GM23248 (cell line): Measurements from ENCODE around the gene HES2. TPM values are rescaled to one million over a fixed set of nuclear protein-coding genes. Genes with fewer than 3 reads are reported as not detected.
A peak's percentile ranks its signal among the peaks of the same experiment; 100 is the strongest.

Experiments
- DNase-seq: peaks from one replicate; pipeline ENCODE4 v3.0.0-alpha.2; 2015
- H2AFZ ChIP-seq: fragments of 200-600 bp; sonication (generic); 2 replicates; pipeline ENCODE4 v1.6.1; 2016; ENCODE audit warnings: antibody characterized with exemption
- H3F3A ChIP-seq: fragments of 200-600 bp; sonication (generic); 2 replicates; pipeline ENCODE4 v1.6.1; 2016; ENCODE audit warnings: mild to moderate bottlenecking, antibody characterized with exemption, mixed run types; ENCODE audit not compliant: insufficient read depth
- H3K27ac ChIP-seq: fragments of 200-600 bp; sonication (generic); 2 replicates; pipeline ENCODE4 v1.5.1; 2016; ENCODE audit warnings: mild to moderate bottlenecking
- H3K27me3 ChIP-seq: fragments of 200-600 bp; sonication (generic); replicated peaks from 2 replicates; pipeline ENCODE4 v1.6.1; 2016; ENCODE audit warnings: mild to moderate bottlenecking; ENCODE audit not compliant: insufficient read depth
- H3K36me3 ChIP-seq: fragments of 200-600 bp; sonication (generic); 2 replicates; pipeline ENCODE4 v1.6.1; 2016; ENCODE audit warnings: low read depth, mild to moderate bottlenecking
- H3K4me1 ChIP-seq: fragments of 200-600 bp; sonication (generic); 2 replicates; pipeline ENCODE4 v1.6.1; 2016; ENCODE audit warnings: mild to moderate bottlenecking; ENCODE audit not compliant: insufficient read depth
- H3K4me2 ChIP-seq: fragments of 200-600 bp; sonication (generic); one replicate; pipeline ENCODE4 v1.6.1; 2016; ENCODE audit warnings: mild to moderate bottlenecking; ENCODE audit not compliant: unreplicated experiment
- H3K4me3 ChIP-seq: fragments of 200-600 bp; sonication (generic); 2 replicates; pipeline ENCODE4 v1.5.1; 2016; ENCODE audit warnings: mild to moderate bottlenecking
- H3K79me2 ChIP-seq: fragments of 200-600 bp; sonication (generic); 2 replicates; pipeline ENCODE4 v1.6.1; 2016; ENCODE audit warnings: mild to moderate bottlenecking; ENCODE audit not compliant: insufficient read depth
- H3K9ac ChIP-seq: fragments of 200-600 bp; sonication (generic); 2 replicates; pipeline ENCODE4 v1.6.1; 2016; ENCODE audit warnings: mild to moderate bottlenecking
- H3K9me2 ChIP-seq: fragments of 200-600 bp; sonication (generic); 2 replicates; pipeline ENCODE4 v1.6.1; 2016; ENCODE audit warnings: mixed run types, mild to moderate bottlenecking, moderate library complexity; ENCODE audit not compliant: insufficient read depth
- H3K9me3 ChIP-seq: fragments of 200-600 bp; sonication (generic); one replicate; pipeline ENCODE4 v1.6.1; 2017; ENCODE audit warnings: low read depth
- H4K20me1 ChIP-seq: fragments of 200-600 bp; sonication (generic); 2 replicates; pipeline ENCODE4 v1.6.0; 2016; ENCODE audit not compliant: insufficient read depth
- EZH2 ChIP-seq: fragments of 200-600 bp; sonication (generic); IDR thresholded peaks from 2 replicates; pipeline ENCODE4 v1.6.1; 2018; ENCODE audit warnings: antibody characterized with exemption, mild to moderate bottlenecking; ENCODE audit not compliant: insufficient read depth, poor library complexity, severe bottlenecking
- EZH2phosphoT487 ChIP-seq: fragments of 200-600 bp; sonication (generic); IDR thresholded peaks from 2 replicates; pipeline ENCODE4 v1.6.1; 2018; ENCODE audit warnings: antibody characterized with exemption, moderate library complexity, mild to moderate bottlenecking, low read depth; ENCODE audit not compliant: insufficient read depth
- WGBS, 2 experiments: methylation state at CpG; one replicate each; pipeline ENCODE4 v1.1.6; 2015 to 2017; ENCODE audit warnings: low lambda C conversion rate in 2 of 2, low coverage in 1 of 2; ENCODE audit errors: missing lambda C conversion rate in 2 of 2; 5-methylcytosine and 5-hydroxymethylcytosine counted together
- in situ Hi-C: fragments of 300-500 bp; cut with MboI; formaldehyde crosslinking; loops from 2 replicates; pipeline ENCODE4 v1.15.0; 2020
- polyA plus RNA-seq: library from polyadenylated mRNA; unstranded; fragments of >200 nt; fragmentation: Nextera tagmentation; extraction: Ambion mirVana; gene quantifications from 2 replicates; pipeline ENCODE4 v1.2.1, GENCODE V29; 2016
- total RNA-seq: library from RNA; depleted of rRNA; stranded (reverse); fragments of >200 nt; shearing (Covaris generic); gene quantifications from 2 replicates; pipeline ENCODE4 v1.2.3, GENCODE V29; 2014

The HES2 gene
- total and polyA plus RNA-seq, 2 experiments from 2014 or later, result not detected

DNA sequence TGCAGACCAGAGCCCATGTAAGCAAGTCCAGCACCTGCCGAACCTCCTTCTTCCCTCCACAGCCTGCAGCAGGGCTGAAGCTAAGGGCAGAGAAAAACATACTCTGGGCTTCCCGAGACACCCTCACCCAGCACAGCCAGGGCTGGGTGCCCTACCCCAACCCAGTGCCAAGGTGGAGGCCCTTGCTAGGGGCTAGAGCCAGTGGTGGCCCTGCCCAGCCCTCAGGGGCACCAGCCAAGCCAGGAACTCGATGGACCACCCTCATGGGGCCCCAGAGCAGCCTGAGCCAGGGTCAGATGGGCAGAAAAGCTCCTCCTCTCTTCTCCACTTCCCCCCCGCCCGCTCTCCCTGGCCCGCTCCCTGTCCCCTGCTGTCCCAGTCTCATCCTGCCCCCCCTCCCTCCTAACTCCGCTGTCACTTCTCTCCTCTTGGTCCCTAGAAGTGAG is 30.3 kb upstream of the HES2 start:
- Histone ChIP-seq H3K36me3 (no peaks in the 10 kb centered on the region), H3K9me3 (no peaks in the 10 kb centered on the region), H3K9me2 (no peaks in the 10 kb centered on the region), H3K9ac (no peak overlapping the region), H3K27me3 (peaks cover 66% of the 10 kb centered on the region), H3K27ac (no peak overlapping the region), H4K20me1 (no peaks in the 10 kb centered on the region), H3K4me1 (no peaks in the 10 kb centered on the region), H3K4me2 (no peak overlapping the region), H2AFZ (no peak overlapping the region), H3K79me2 (no peaks in the 10 kb centered on the region), H3F3A (no peaks in the 10 kb centered on the region), H3K4me3 (no peak overlapping the region)
- TF ChIP-seq EZH2 (no peak), EZH2phosphoT487 (no peak)
- in situ Hi-C loops, result no loop called here
- no peak for DNase-seq
- WGBS, 2 experiments, result 20 to 33% methylated on average over 3 to 7 of the region's 7 CpGs

DNA sequence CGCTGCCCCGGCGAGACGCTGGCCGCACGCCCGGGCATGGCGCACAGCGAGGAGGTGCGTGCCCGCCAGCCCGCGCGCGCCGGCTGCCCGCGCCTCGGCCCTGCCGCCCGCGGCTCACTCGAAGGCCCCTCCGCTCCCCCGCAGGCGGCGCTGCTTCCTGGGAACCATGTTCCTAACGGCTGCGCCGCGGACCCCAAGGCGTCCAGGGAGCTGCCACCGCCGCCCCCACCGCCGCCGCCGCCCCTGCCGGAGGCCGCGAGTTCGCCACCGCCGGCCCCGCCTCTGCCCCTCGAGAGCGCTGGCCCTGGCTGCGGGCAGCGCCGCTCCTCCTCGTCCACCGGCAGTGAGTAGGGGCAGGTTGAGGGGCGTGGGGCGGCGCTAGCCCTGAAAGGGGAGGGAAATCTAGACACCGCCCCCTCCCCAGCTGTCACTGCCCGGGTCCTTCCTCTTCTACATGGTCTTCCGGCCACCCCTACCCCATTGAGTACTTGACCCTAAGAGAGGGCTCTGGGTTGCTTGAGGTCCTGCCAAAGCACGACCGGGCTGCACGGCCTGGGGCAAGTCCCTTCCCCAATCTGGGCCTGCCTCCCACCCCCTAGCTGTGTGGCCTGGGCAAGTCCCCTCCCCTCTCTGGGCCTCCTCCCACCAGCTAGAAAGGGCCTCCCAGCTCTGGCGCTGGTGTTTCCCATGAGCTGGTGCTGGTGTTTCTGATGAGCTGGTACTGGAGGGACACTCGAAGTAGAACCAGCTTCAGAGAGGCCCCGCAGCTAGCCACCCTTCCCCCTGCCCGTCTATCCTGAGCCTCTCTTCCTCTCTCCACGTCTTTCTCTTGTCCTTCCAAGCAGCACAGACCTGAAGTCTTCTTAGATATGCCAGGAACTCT is 29.3 kb upstream of the HES2 start:
- Histone ChIP-seq H3K9me2 (no peaks in the 10 kb centered on the region), H3K4me3 (no peak overlapping the region), H3K27me3 (peaks cover 55% of the 10 kb centered on the region), H3K36me3 (no peaks in the 10 kb centered on the region), H4K20me1 (no peaks in the 10 kb centered on the region), H3F3A (no peaks in the 10 kb centered on the region), H3K4me2 (no peak overlapping the region), H3K79me2 (no peaks in the 10 kb centered on the region), H3K9ac (no peak overlapping the region), H3K27ac (no peak overlapping the region), H3K9me3 (no peaks in the 10 kb centered on the region), H3K4me1 (no peaks in the 10 kb centered on the region), H2AFZ (no peak overlapping the region)
- WGBS, 2 experiments, result 5 to 10% methylated on average over 21 to 55 of the region's 66 CpGs
- peak; percentile 51 for DNase-seq
- in situ Hi-C loops, result no loop called here
- TF ChIP-seq EZH2 (peak; percentile 82), EZH2phosphoT487 (no peak)

DNA sequence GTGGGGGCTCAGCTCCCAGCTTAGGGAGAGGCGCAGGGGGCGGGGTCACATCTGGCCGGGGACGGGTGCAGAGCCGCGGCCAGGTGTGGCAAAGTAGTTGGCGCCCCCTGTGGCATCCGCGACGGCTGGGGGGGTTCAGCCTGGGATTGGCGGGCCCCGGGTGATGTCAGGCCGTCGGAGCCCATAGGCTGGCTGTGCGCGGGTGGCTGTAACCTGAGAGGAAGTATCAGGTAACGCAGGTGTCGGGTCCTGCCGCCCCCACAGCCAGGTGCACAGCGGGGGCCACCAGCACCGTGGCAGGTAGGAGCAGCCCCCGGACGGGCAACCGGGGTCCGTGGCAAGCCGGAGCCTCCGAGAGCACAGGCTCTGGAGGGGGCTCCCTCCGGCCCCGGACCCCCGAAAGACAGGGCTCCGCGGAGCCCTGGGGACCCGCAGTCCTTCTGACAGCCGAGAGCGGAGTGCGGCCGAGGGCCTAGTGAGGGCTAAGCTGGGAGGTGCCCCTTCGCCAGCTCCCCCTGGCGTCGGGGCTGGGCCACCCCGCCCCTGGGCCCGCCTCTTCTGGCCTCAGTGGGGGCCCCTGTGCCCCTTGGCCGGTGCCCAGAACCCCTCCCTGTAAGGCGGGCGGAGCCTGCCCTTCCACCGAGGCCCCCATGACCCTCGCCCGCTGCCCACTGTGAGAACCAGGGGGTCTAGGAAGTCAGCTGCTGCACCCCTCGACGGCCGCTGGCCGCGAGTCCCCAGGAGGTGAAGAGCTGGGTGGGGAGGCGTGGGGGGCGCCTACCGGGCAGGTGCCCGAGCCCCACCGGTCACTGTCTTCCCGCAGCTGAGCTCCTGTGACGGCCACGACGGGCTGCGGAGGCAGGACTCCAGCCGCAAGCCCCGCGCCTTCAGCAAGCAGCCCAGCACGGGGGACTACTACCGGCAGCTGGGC is 28.4 kb upstream of the HES2 start:
- Histone ChIP-seq H3K4me2 (no peak overlapping the region), H3K4me1 (no peaks in the 10 kb centered on the region), H3K9me2 (no peaks in the 10 kb centered on the region), H3K9me3 (no peaks in the 10 kb centered on the region), H2AFZ (no peak overlapping the region), H3K36me3 (no peaks in the 10 kb centered on the region), H3K27ac (no peak overlapping the region), H3K9ac (no peak overlapping the region), H3K27me3 (peaks cover 49% of the 10 kb centered on the region), H3F3A (no peaks in the 10 kb centered on the region), H3K79me2 (no peaks in the 10 kb centered on the region), H4K20me1 (no peaks in the 10 kb centered on the region), H3K4me3 (no peak overlapping the region)
- in situ Hi-C loops, result no loop called here
- 3 to 4% methylated on average over 46 to 47 of the region's 68 CpGs for WGBS, 2 experiments
- DNase-seq, result no peak
- TF ChIP-seq EZH2, result peak; percentile 76
- no peak for TF ChIP-seq EZH2phosphoT487

DNA sequence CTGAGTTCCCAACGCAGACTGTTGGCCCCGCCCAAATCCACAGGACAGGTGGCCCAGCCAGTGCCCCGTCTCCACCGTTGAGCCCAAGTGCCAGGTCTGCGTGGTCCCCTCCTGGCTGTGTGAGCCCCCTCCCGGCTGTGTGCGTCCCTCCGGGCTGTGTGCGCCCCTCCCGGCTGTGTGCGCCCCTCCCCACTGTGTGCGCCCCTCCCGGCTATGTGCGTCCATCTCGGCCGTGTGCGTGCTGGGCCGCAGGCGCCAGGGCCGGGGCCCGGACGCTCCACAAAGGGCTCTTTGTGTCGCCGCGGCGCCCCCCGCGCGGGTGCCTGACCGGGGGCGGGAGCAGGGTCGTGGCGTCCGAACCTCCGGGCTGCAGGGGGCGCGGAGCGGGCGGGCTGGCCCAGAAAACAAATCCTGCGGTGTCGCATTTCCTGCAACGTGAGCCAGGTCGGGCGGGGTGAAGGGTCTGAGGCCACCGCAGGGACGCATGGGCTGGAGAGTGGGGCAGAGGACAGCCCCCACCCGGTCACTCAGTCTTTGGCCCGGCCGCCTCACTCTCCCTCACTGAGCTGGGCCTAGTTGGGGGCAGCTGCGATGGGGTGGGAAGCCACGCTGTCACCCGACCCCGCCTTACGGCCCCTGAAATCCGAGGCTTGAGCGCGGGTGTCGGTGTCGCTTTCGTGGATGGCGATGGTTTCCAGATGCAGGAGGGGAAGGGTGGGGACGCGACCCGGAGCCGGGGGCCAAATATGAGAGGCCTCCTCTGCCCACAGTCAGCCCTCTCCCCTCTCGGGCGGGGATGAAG is 27.5 kb upstream of the HES2 start:
- Histone ChIP-seq H3K4me1 (no peaks in the 10 kb centered on the region), H3K9ac (no peak overlapping the region), H3K4me3 (no peak overlapping the region), H3K36me3 (no peaks in the 10 kb centered on the region), H4K20me1 (no peaks in the 10 kb centered on the region), H3K9me3 (no peaks in the 10 kb centered on the region), H3K79me2 (no peaks in the 10 kb centered on the region), H3F3A (no peaks in the 10 kb centered on the region), H3K4me2 (no peak overlapping the region), H3K27ac (no peak overlapping the region), H3K9me2 (no peaks in the 10 kb centered on the region), H3K27me3 (peaks cover 40% of the 10 kb centered on the region), H2AFZ (no peak overlapping the region)
- in situ Hi-C loops, result no loop called here
- DNase-seq, result no peak
- 5 to 8% methylated on average over 51 to 59 of the region's 67 CpGs for WGBS, 2 experiments
- TF ChIP-seq EZH2phosphoT487 (no peak), EZH2 (no peak)
